HG03342 (cell line): ENCODE measurements around the gene FER.

Experiments
- ATAC-seq: cut with Tn5 transposase; IDR thresholded peaks from one replicate; pipeline ENCODE4 v1.9.1; 2021; ENCODE audit warnings: mild to moderate bottlenecking, moderate library complexity; ENCODE audit not compliant: unreplicated experiment

FER gene

DNA sequence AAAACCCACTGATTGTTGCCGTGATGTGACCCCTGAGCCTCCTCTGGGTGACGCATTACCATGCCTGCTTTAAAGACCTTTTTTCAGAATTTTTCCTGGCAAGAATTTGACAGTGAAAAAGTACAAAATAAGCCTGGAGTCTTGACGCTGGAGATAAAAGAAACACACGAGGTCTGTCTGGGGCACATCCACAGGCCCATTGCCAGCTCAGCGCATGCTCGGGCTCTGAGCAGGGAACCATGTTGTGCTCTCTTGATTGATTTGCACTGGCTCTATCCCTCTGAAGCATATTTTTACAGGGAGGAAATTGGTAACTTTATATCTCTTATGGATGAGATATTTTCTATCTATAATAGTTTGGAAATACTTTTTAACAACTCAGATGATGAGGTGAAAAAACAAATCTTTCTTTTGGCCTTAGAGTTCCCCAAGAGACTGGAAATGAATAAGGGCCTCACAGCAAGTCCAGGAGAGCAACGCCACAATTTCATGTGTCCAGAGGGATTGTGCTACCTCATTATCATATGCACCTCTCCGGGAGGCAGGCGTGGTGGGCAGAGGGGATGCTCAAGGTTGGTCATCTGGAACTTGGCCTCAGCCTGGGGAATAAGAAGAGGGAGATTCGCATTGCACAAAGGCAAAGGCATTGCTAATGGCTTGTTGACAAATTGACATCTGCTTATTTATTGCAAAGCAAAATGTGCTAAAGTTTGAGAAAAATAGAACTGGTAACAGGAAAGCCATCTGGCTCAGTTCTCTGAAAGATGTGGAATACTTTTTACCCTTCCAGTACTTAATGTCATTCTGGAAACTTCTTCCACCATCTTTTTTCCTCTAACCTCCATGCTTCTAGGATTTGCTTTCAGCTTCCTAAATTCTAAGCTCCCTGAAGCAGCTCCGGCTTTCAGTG is 478.3 kb downstream of the FER start:
- ATAC-seq, result no peak

DNA sequence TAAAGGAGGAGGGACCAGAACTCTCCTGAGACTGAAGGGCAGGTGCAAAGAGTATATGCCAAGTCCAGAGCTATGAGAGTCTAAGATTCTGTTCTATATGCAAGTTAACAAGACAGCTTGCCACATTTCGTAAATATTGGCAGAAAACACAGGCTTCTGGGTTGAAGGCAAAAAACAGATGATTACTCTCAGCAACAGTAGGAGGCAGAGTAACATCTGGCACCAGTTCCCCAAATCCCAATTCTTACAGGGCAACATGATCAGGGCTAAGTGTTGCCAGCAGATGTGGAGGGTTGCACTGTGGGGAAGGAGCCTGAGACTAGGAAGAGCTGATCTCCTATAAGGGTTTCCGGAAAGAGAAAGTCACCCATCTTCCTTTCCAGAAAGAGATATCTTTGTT is 482.7 kb downstream of the FER start:
- no peak for ATAC-seq

DNA sequence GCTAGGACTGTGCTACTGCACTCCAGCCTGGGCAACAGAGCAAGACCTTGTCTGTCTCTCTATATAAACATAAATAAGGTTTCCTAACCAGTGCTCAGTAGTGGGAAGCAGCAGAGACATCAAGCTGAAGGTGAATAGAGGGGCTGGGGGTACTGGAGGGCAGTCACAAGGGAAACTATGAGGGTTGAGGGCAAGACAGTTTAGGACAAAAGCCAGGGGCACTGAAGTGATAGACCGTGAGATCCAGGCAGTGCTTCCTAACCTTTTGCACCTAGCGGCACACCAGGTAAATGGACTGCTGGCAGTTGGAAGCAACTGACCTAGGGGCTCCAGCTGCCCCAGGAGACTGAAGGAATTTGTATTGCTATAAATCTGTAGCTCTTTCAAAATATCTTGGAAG is 483.6 kb downstream of the FER start:
- ATAC-seq, result no peak

DNA sequence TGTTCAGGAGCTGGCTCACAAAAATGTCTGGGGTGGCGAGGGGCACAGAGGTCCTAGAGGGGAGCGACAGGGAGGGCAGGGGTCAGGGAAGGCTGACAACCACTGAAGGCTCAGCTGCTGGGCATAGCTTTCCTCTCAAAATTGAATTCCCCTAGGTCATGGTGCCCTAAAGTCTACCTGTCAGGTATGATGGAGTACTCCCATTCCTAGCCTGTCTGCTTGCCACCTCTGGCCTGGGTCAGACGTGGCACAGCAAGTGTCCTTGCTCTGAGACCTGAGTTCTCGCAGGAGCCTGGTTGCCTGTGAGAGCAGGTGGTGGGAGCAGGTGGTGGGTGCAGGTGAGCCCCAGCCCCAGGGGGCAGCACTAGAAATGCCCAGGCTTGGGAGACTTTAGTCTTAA is 486.7 kb downstream of the FER start:
- no peak for ATAC-seq

DNA sequence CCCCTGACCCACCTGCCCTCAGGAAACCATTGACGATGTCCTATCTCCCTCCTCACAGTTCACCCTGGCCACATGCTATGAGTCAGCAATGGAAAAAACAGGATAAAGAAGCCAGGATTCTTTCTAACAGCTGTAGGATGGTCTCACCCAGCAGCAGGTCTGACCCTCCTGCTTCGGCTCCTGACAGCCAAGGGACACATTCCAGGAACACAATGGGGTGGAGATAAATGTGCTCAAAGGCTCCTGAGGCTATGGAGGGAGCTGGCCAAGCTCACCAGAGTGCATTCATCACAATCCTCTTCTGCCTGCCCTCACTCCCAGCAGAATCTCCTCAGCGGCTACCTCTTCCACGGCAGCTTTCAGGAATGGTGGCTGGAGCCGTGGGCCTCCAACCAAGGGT is 491.8 kb downstream of the FER start:
- no peak for ATAC-seq

DNA sequence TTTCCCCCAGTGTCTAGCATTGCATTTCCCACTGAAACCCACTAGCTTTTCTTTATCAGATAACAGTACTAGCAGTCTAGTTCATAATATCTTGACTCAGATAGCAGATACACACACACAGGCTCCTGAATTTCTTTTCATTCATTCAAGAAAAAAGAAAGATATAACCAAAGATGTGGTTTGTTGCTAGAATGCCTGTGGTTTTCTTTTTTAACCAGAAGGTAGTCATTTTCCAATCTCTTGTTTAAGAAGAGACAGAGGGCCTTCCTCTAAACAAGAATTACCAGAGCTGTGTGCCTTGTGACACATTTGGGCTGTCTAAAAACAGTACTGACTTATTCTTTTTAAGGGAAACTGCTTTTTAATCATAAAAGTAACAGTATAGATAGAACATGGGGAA is 494.8 kb downstream of the FER start:
- no peak for ATAC-seq

DNA sequence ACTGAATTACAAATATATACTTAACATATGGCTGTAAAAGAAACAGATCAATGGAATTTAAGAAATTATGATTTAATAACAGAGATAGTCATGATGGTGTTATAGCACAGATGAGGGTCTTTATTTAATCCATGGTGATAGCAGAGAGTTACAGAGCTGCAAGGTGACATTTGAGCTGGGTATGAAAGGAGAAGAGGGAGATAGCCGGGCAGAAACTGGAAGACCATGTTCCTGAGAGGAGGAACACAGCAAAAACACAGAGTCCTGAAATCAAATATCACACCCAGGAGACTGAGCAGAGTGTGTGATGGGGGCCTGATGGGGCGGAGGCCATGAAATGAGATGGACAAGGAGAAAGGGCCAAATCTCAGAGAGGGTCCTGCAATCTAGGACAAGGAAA is 498.7 kb downstream of the FER start:
- no peak for ATAC-seq
